Hepatocyte (in vitro differentiated cells): ENCODE measurements around the gene TESMIN. TPM values are rescaled to one million over a fixed set of nuclear protein-coding genes. Genes with fewer than 3 reads are reported as not detected.

Source experiments
- DNase-seq: peaks from one replicate; pipeline ENCODE4 v3.0.0-alpha.2; 2016; ENCODE audit warnings: low spot score
- H2AFZ ChIP-seq: fragments of 200-600 bp; sonication (generic); 2 replicates; pipeline ENCODE4 v1.6.0; 2016; ENCODE audit warnings: antibody characterized with exemption, mild to moderate bottlenecking
- H3K27ac ChIP-seq: fragments of 200-600 bp; sonication (generic); 2 replicates; pipeline ENCODE4 v1.5.1; 2016; ENCODE audit warnings: mild to moderate bottlenecking
- H3K27me3 ChIP-seq: fragments of 200-600 bp; sonication (generic); 2 replicates; pipeline ENCODE4 v1.6.1; 2016
- H3K36me3 ChIP-seq: fragments of 200-600 bp; sonication (generic); replicated peaks from 2 replicates; pipeline ENCODE4 v1.5.1; 2016; ENCODE audit warnings: low read depth; ENCODE audit not compliant: insufficient read depth
- H3K4me1 ChIP-seq: fragments of 200-600 bp; sonication (generic); 2 replicates; pipeline ENCODE4 v1.5.1; 2016; ENCODE audit warnings: mild to moderate bottlenecking, moderate library complexity; ENCODE audit not compliant: insufficient read depth
- H3K4me2 ChIP-seq: fragments of 200-600 bp; sonication (generic); 2 replicates; pipeline ENCODE4 v1.6.0; 2016
- H3K4me3 ChIP-seq: fragments of 200-600 bp; sonication (generic); 2 replicates; pipeline ENCODE4 v1.5.1; 2016; ENCODE audit warnings: mild to moderate bottlenecking
- H3K79me2 ChIP-seq: fragments of 200-600 bp; sonication (generic); 2 replicates; pipeline ENCODE4 v1.6.0; 2017; ENCODE audit warnings: mild to moderate bottlenecking
- H3K9me2 ChIP-seq: fragments of 200-600 bp; sonication (generic); replicated peaks from 2 replicates; pipeline ENCODE4 v1.6.0; 2017; ENCODE audit warnings: mild to moderate bottlenecking; ENCODE audit not compliant: insufficient read depth
- H3K9me3 ChIP-seq: fragments of 200-600 bp; sonication (generic); 2 replicates; pipeline ENCODE4 v1.5.1; 2016; ENCODE audit warnings: low read depth, mild to moderate bottlenecking
- H4K20me1 ChIP-seq: fragments of 200-600 bp; sonication (generic); 2 replicates; pipeline ENCODE4 v1.6.0; 2016; ENCODE audit warnings: mild to moderate bottlenecking; ENCODE audit not compliant: insufficient read depth, poor library complexity, severe bottlenecking
- CTCF ChIP-seq: fragments of 200-600 bp; sonication (generic); IDR thresholded peaks from 2 replicates; pipeline ENCODE4 v1.5.1; 2016; ENCODE audit warnings: antibody characterized with exemption, mild to moderate bottlenecking; ENCODE audit not compliant: poor library complexity
- EZH2 ChIP-seq: fragments of 200-600 bp; sonication (generic); IDR thresholded peaks from 2 replicates; pipeline ENCODE4 v1.6.1; 2016; ENCODE audit warnings: antibody characterized with exemption, mild to moderate bottlenecking, borderline replicate concordance
- EZH2phosphoT487 ChIP-seq: fragments of 200-600 bp; sonication (generic); IDR thresholded peaks from one replicate; pipeline ENCODE4 v1.6.1; 2018; ENCODE audit warnings: antibody characterized with exemption, mild to moderate bottlenecking, low read depth, moderate library complexity; ENCODE audit not compliant: unreplicated experiment, severe bottlenecking
- WGBS: methylation state at CpG from one replicate; pipeline ENCODE4 v1.1.6; 2016; ENCODE audit warnings: low lambda C conversion rate; ENCODE audit errors: missing lambda C conversion rate; 5-methylcytosine and 5-hydroxymethylcytosine counted together
- polyA plus RNA-seq: library from polyadenylated mRNA; unstranded; fragments of >200 nt; fragmentation: Nextera tagmentation; extraction: Ambion mirVana; gene quantifications from 2 replicates; pipeline ENCODE4 v1.2.1, GENCODE V29; 2016
- total RNA-seq: library from RNA; depleted of rRNA; stranded (reverse); fragments of >200 nt; gene quantifications from 2 replicates; pipeline ENCODE4 v1.2.3, GENCODE V29; 2014

Gene TESMIN
- total and polyA plus RNA-seq, 2 experiments from 2014 or later = 1.5 to 6.7 TPM

- no peaks in the 10 kb centered on the region for H3K79me2 ChIP-seq
- TF ChIP-seq EZH2 = no peak
- TF ChIP-seq EZH2phosphoT487 = no peak
- TF ChIP-seq CTCF = no peak
- H3K27ac ChIP-seq = no peak overlapping the region
- no peak overlapping the region for H3K4me3 ChIP-seq
- H3K36me3 ChIP-seq = no peaks in the 10 kb centered on the region
- H3K9me3 ChIP-seq = no peaks in the 10 kb centered on the region
- H2AFZ ChIP-seq = no peak overlapping the region
- WGBS = 89% methylated on average over 4 of the region's 4 CpGs
- no peak overlapping the region for H3K4me2 ChIP-seq
- H3K27me3 ChIP-seq = no peaks in the 10 kb centered on the region
- no peaks in the 10 kb centered on the region for H4K20me1 ChIP-seq
- no peak for DNase-seq
- no peaks in the 10 kb centered on the region for H3K4me1 ChIP-seq
- H3K9me2 ChIP-seq = no peaks in the 10 kb centered on the region
Observed at GRCh38 chr11:68724293-68724692, 27.0 kb downstream of the TESMIN start.

- no peaks in the 10 kb centered on the region for H3K27me3 ChIP-seq
- no peaks in the 10 kb centered on the region for H3K79me2 ChIP-seq
- H3K27ac ChIP-seq = no peak overlapping the region
- no peaks in the 10 kb centered on the region for H3K9me3 ChIP-seq
- no peak overlapping the region for H3K4me3 ChIP-seq
- TF ChIP-seq EZH2phosphoT487 = no peak
- no peaks in the 10 kb centered on the region for H3K9me2 ChIP-seq
- WGBS = 96% methylated on average over 1 of the region's 1 CpG
- H3K4me2 ChIP-seq = no peak overlapping the region
- H2AFZ ChIP-seq = no peak overlapping the region
- no peaks in the 10 kb centered on the region for H3K36me3 ChIP-seq
- H4K20me1 ChIP-seq = no peaks in the 10 kb centered on the region
- no peaks in the 10 kb centered on the region for H3K4me1 ChIP-seq
- DNase-seq = no peak
Observed at GRCh38 chr11:68722143-68722542, 29.2 kb downstream of the TESMIN start.

GRCh38 chr11:68721075-68721474 is 30.2 kb downstream of the TESMIN start:
- Histone ChIP-seq H3K9me2 (no peaks in the 10 kb centered on the region), H3K4me2 (no peak overlapping the region), H2AFZ (no peak overlapping the region), H3K79me2 (no peaks in the 10 kb centered on the region), H3K36me3 (no peaks in the 10 kb centered on the region), H3K4me1 (no peaks in the 10 kb centered on the region), H3K4me3 (no peak overlapping the region), H3K27ac (no peak overlapping the region), H3K9me3 (no peaks in the 10 kb centered on the region), H3K27me3 (no peaks in the 10 kb centered on the region), H4K20me1 (no peaks in the 10 kb centered on the region)
- WGBS = 86% methylated on average over 2 of the region's 2 CpGs
- no peak for DNase-seq
- TF ChIP-seq CTCF (no peak), EZH2phosphoT487 (no peak), EZH2 (no peak)

- H3K27ac ChIP-seq = no peak overlapping the region
- no peaks in the 10 kb centered on the region for H3K4me1 ChIP-seq
- no peak overlapping the region for H3K4me2 ChIP-seq
- H2AFZ ChIP-seq = no peak overlapping the region
- no peaks in the 10 kb centered on the region for H3K9me3 ChIP-seq
- H3K36me3 ChIP-seq = no peaks in the 10 kb centered on the region
- H4K20me1 ChIP-seq = no peaks in the 10 kb centered on the region
- no peak for TF ChIP-seq EZH2phosphoT487
- no peak for TF ChIP-seq EZH2
- TF ChIP-seq CTCF = no peak
- H3K9me2 ChIP-seq = no peaks in the 10 kb centered on the region
- H3K4me3 ChIP-seq = no peak overlapping the region
- no peaks in the 10 kb centered on the region for H3K79me2 ChIP-seq
- WGBS = 84% methylated on average over 11 of the region's 11 CpGs
- DNase-seq = no peak
- peaks cover 3% of the 10 kb centered on the region for H3K27me3 ChIP-seq
Observed at GRCh38 chr11:68715456-68716122, 35.7 kb downstream of the TESMIN start.
